GM12878 (cell line): ENCODE data around the gene MYL12A. TPM values are rescaled to one million over a fixed set of nuclear protein-coding genes. Genes with fewer than 3 reads are reported as not detected.

Experiments used
- ATAC-seq: fragments of 200-7000 bp; cut with Tn5 transposase; 3 replicates; pipeline ENCODE4 v1.9.1; 2020; ENCODE audit warnings: mild to moderate bottlenecking, moderate library complexity
- BruUV-seq: library from RNA; stranded (reverse); fragments of 400-500 nt; replicated peaks from 2 replicates; lab custom pipeline; 2021; lab: Mats Ljungman, UMichigan
- CTCF ChIA-PET: fragments of 300-600 bp; sonication (Branson Sonifier 250); formaldehyde crosslinking; extraction: SDS; loops from one replicate; lab custom pipeline; 2021; ENCODE audit warnings: inconsistent platforms; lab: Yijun Ruan, JAX
- POLR2A ChIA-PET: fragments of 350-600 bp; formaldehyde crosslinking; extraction: SDS; loops from one replicate; lab custom pipeline; 2021; ENCODE audit warnings: inconsistent platforms; lab: Charles Lee
- RAD21 ChIA-PET: fragments of 300-600 bp; sonication (Branson Sonifier 250); formaldehyde crosslinking; loops from one replicate; lab custom pipeline; 2023; ENCODE audit warnings: antibody characterized with exemption; ENCODE audit not compliant: unreplicated experiment; lab: Charles Lee
- SMC1A ChIA-PET: fragments of 300-600 bp; sonication (Branson Sonifier 250); formaldehyde crosslinking; loops from one replicate; lab custom pipeline; 2023; ENCODE audit not compliant: unreplicated experiment, uncharacterized antibody; lab: Charles Lee
- DNase-seq: peaks from one replicate; pipeline ENCODE4 v3.0.0-alpha.2; 2011; ENCODE audit warnings: low read depth, low spot score
- FAIRE-seq: peaks from 3 replicates; lab custom pipeline; 2011; peaks lifted over from hg19 to GRCh38; lab: Jason Lieb, UNC
- H2AFZ ChIP-seq: 2 replicates; pipeline ENCODE4 v1.6.0; 2011; ENCODE audit warnings: low read depth, low read length, control low read depth; ENCODE audit not compliant: control insufficient read depth
- H3K27ac ChIP-seq: 2 replicates; pipeline ENCODE4 v1.5.1; 2011; ENCODE audit warnings: control low read depth; ENCODE audit not compliant: control insufficient read depth, insufficient read depth
- H3K27me3 ChIP-seq, 2 experiments: replicated peaks in 1 of 2; 2 replicates each; pipeline versions ENCODE4 v1.6.0 to v1.6.1; 2011; ENCODE audit warnings: low read length in 1 of 2; ENCODE audit not compliant: control insufficient read depth in 2 of 2, insufficient read depth in 2 of 2
- H3K36me3 ChIP-seq, 2 experiments: 2 replicates each; pipeline ENCODE4 v1.5.1; 2011; ENCODE audit warnings: low read length in 1 of 2; ENCODE audit not compliant: control insufficient read depth in 2 of 2, insufficient read depth in 2 of 2
- H3K4me1 ChIP-seq: 2 replicates; pipeline ENCODE4 v1.6.1; 2011; ENCODE audit warnings: mild to moderate bottlenecking, low read length, moderate library complexity, mixed read lengths; ENCODE audit not compliant: control insufficient read depth, insufficient read depth
- H3K4me2 ChIP-seq: 2 replicates; pipeline ENCODE4 v1.6.0; 2011; ENCODE audit warnings: control low read depth; ENCODE audit not compliant: control insufficient read depth, insufficient read depth
- H3K4me3 ChIP-seq: fragments of 200-600 bp; sonication (generic); 2 replicates; pipeline ENCODE4 v1.5.1; 2016
- H3K79me2 ChIP-seq: 2 replicates; pipeline ENCODE4 v1.6.0; 2011; ENCODE audit warnings: low read length; ENCODE audit not compliant: control insufficient read depth, insufficient read depth
- H3K9ac ChIP-seq: 2 replicates; pipeline ENCODE4 v1.8.0; 2011; ENCODE audit warnings: low read length, control low read depth, mixed read lengths; ENCODE audit not compliant: control insufficient read depth, insufficient read depth
- H3K9me3 ChIP-seq: replicated peaks from 3 replicates; pipeline ENCODE4 v1.5.1; 2011; ENCODE audit warnings: mild to moderate bottlenecking, low read length; ENCODE audit not compliant: control insufficient read depth, insufficient read depth
- H4K20me1 ChIP-seq: 2 replicates; pipeline ENCODE4 v1.6.0; 2011; ENCODE audit not compliant: control insufficient read depth, insufficient read depth
- ATF2 ChIP-seq: IDR thresholded peaks from 2 replicates; pipeline ENCODE4 v1.6.1; 2012; ENCODE audit warnings: low read length, inconsistent platforms
- BCL11A ChIP-seq: IDR thresholded peaks from 2 replicates; pipeline ENCODE4 v1.6.1; 2011; ENCODE audit warnings: low read depth, low read length
- CHD1 ChIP-seq: IDR thresholded peaks from 2 replicates; pipeline ENCODE4 v1.6.1; 2012; ENCODE audit warnings: low read depth, low read length, improper control_type of control experiment
- EP300 ChIP-seq, 2 experiments: fragments of 150-350 bp in 1 of 2; IDR thresholded peaks; 2 replicates each; pipeline ENCODE4 v1.6.1; 2011 to 2012; ENCODE audit warnings: low read depth in 2 of 2, low read length in 2 of 2, borderline replicate concordance in 1 of 2, improper control_type of control experiment in 1 of 2, inconsistent platforms in 1 of 2; ENCODE audit not compliant: control insufficient read depth in 1 of 2
- FOXM1 ChIP-seq: IDR thresholded peaks from 2 replicates; pipeline ENCODE4 v1.6.1; 2012; ENCODE audit warnings: low read depth, mild to moderate bottlenecking, inconsistent platforms, low read length, moderate library complexity
- HCFC1 ChIP-seq: fragments of 150-350 bp; IDR thresholded peaks from 2 replicates; pipeline ENCODE4 v1.6.1; 2014; ENCODE audit warnings: low read length
- KLF5 ChIP-seq: fragments of 450-650 bp; IDR thresholded peaks from 2 replicates; pipeline ENCODE4 v1.6.1; 2014; ENCODE audit warnings: mild to moderate bottlenecking; ENCODE audit not compliant: partially characterized antibody
- LARP7 ChIP-seq: fragments of 450-650 bp; IDR thresholded peaks from 2 replicates; pipeline ENCODE4 v1.6.1; 2017; ENCODE audit warnings: mild to moderate bottlenecking
- MYC ChIP-seq: IDR thresholded peaks from 2 replicates; pipeline ENCODE4 v1.6.1; 2011; ENCODE audit warnings: mild to moderate bottlenecking, low read length, moderate library complexity, inconsistent platforms; ENCODE audit not compliant: insufficient read depth, insufficient replicate concordance, insufficient read length, severe bottlenecking
- NR2C1 ChIP-seq: fragments of 450-650 bp; IDR thresholded peaks from 2 replicates; pipeline ENCODE4 v1.6.1; 2017; ENCODE audit warnings: antibody characterized with exemption, mild to moderate bottlenecking, moderate library complexity
- NR2C2 ChIP-seq: IDR thresholded peaks from 2 replicates; pipeline ENCODE4 v1.6.1; 2011; ENCODE audit warnings: borderline replicate concordance, low read depth; ENCODE audit not compliant: control insufficient read depth, insufficient read length
- POLR2AphosphoS2 ChIP-seq: IDR thresholded peaks from 2 replicates; pipeline ENCODE4 v1.6.1; 2011; ENCODE audit warnings: low read depth, mild to moderate bottlenecking, low read length, improper control_type of control experiment, moderate library complexity
- POLR2AphosphoS5 ChIP-seq: IDR thresholded peaks from 2 replicates; pipeline ENCODE4 v1.6.1; 2011; ENCODE audit warnings: mild to moderate bottlenecking, low read length, inconsistent platforms
- SKIL ChIP-seq: fragments of 450-650 bp; IDR thresholded peaks from 2 replicates; pipeline ENCODE4 v1.6.1; 2017; ENCODE audit warnings: mild to moderate bottlenecking, low read depth, inconsistent platforms; ENCODE audit not compliant: poor library complexity, severe bottlenecking
- SP1 ChIP-seq: IDR thresholded peaks from one replicate; pipeline ENCODE4 v1.6.1; 2011; ENCODE audit warnings: low read depth, low read length
- SRF ChIP-seq, 2 experiments: IDR thresholded peaks; 2 replicates each; pipeline ENCODE4 v1.6.1; 2011; ENCODE audit warnings: low read depth in 2 of 2, low read length in 2 of 2, mild to moderate bottlenecking in 1 of 2, moderate library complexity in 1 of 2
- TBL1XR1 ChIP-seq: IDR thresholded peaks from 2 replicates; pipeline ENCODE4 v1.6.1; 2012; ENCODE audit warnings: low read depth, low read length, improper control_type of control experiment
- WGBS: methylation state at CpG from one replicate; pipeline ENCODE4 v1.1.6; 2016; ENCODE audit warnings: low lambda C conversion rate; ENCODE audit not compliant: insufficient replicate concordance, insufficient coverage; ENCODE audit errors: missing lambda C conversion rate; 5-methylcytosine and 5-hydroxymethylcytosine counted together
- in situ Hi-C: fragments of 300-500 bp; cut with MboI; formaldehyde crosslinking; loops from 9 replicates; pipeline ENCODE4 v1.14.3; 2018; ENCODE audit warnings: mixed read lengths
- intact Hi-C: fragments of 100-400 bp; cut with micrococcal nuclease; formaldehyde crosslinking; loops from one replicate; pipeline ENCODE4 v1.14.2; 2022; ENCODE audit not compliant: unreplicated experiment
- polyA plus RNA-seq, 11 experiments: library from polyadenylated mRNA; depleted of rRNA in 4 of 11; unstranded in 6 of 11; stranded (reverse) in 5 of 11; fragments of >200 nt; fragmentation: Nextera tagmentation in 4 of 11; fragmentation: Illumina TruSeq in 1 of 11; extraction: Ambion mirVana in 4 of 11; extraction: Trizol in 1 of 11; gene quantifications; 1 replicate in 1 of 11; 2 replicates in 10 of 11; pipeline versions ENCODE4 v1.2.1 to v1.2.3, GENCODE V29; 2011 to 2016; ENCODE audit warnings: inconsistent platforms in 2 of 11, missing spikeins in 2 of 11, low read depth in 1 of 11
- total RNA-seq, 4 experiments: library from RNA; depleted of rRNA in 3 of 4; stranded (reverse); fragments of >200 nt in 3 of 4; fragmentation: Illumina TruSeq in 1 of 4; extraction: Trizol in 1 of 4; gene quantifications; 2 replicates each; pipeline versions ENCODE4 v1.2.1 to v1.2.3, GENCODE V29; 2013 to 2021

MYL12A gene
- total and polyA plus RNA-seq, 10 of the 15 experiments (the other 5 are each of a cell fraction or from before 2014, with no cell fraction given): 488 to 1,663 (median 924) TPM

- intact Hi-C loops (loop anchor here (5.0 to 10.0 kb wide), 4 partner anchors 266 to 676 kb away; partner anchors contain the start of genes METTL4 and NDC80), in situ Hi-C loops (loop anchor here (5.0 kb wide), 2 partner anchors 251 to 311 kb away; no protein-coding TSS in a partner anchor)
- POLR2A ChIA-PET: interaction anchor here (0.6 to 3.2 kb wide), 16 partner anchors 8 to 358 kb away, joined by 3 to 15 read pairs (median 6); partner anchors contain the start of gene MYL12B
- RAD21 ChIA-PET: interaction anchor here (0.7 to 6.5 kb wide), 18 partner anchors 8 to 418 kb away, joined by 3 to 118 read pairs (median 19); no protein-coding TSS in a partner anchor
- CTCF ChIA-PET: interaction anchor here (0.9 to 7.1 kb wide), 11 partner anchors 13 to 314 kb away, joined by 3 to 99 read pairs (median 20); no protein-coding TSS in a partner anchor
- H3K4me3 ChIP-seq: peak overlapping the region; percentile 91
- no TSS peak for BruUV-seq
- WGBS: under 1% methylated on average over 22 of the region's 22 CpGs
- SMC1A ChIA-PET: interaction anchor here (0.8 to 12.1 kb wide), 15 partner anchors 8 to 478 kb away, joined by 3 to 105 read pairs (median 12); no protein-coding TSS in a partner anchor
- no peaks in the 10 kb centered on the region for H3K27me3 ChIP-seq
- H3K4me2 ChIP-seq: no peak overlapping the region; the same call in none of the 2 replicates
- FAIRE-seq: no peak
- peak overlapping the region; percentile 97 for H3K9ac ChIP-seq
- no peak overlapping the region for H2AFZ ChIP-seq
- no peaks in the 10 kb centered on the region; the same call in 1 of the 3 replicates for H3K9me3 ChIP-seq
- no peak for ATAC-seq
- peak overlapping the region; percentile 95 for H3K27ac ChIP-seq
- peaks cover 87% of the 10 kb centered on the region for H3K79me2 ChIP-seq
- H4K20me1 ChIP-seq: 0 out of 2 replicates have a peak, but pooled peaks cover 4% of the 10 kb centered on the region
- DNase-seq: no peak
- no peak for TF ChIP-seq MYC
- no peak for TF ChIP-seq SRF (IDR thresholded peaks at IDR 0.05; ENCODE audit: low read depth in 2 of 2, low read length in 2 of 2)
- 0 out of 4 replicates have a peak, but pooled peaks of 1 of the 2 experiments have one; percentile 5 for TF ChIP-seq EP300 (IDR thresholded peaks at IDR 0.05; ENCODE audit: borderline replicate concordance in 1 of 2, control insufficient read depth in 1 of 2, low read depth in 2 of 2, low read length in 2 of 2)
- no peak for TF ChIP-seq KLF5
- TF ChIP-seq SP1: no peak
- TF ChIP-seq CHD1: 0 out of 2 replicates have a peak, but pooled peaks have one; percentile 61
- peak; percentile 66 for TF ChIP-seq POLR2AphosphoS5
- TF ChIP-seq LARP7: no peak
- TF ChIP-seq HCFC1: no peak
- peak; percentile 2; the same call in 1 of the 2 replicates for TF ChIP-seq FOXM1
- no peak for TF ChIP-seq SKIL
- no peak for TF ChIP-seq BCL11A
- TF ChIP-seq ATF2: 0 out of 2 replicates have a peak, but pooled peaks have one; percentile 2
- TF ChIP-seq NR2C1: no peak
- 0 out of 2 replicates have a peak, but pooled peaks have one; percentile 2 for TF ChIP-seq POLR2AphosphoS2
- no peak for TF ChIP-seq NR2C2
- 0 out of 2 replicates have a peak, but pooled peaks have one; percentile 26 for TF ChIP-seq TBL1XR1
- peaks cover 9% of the 10 kb centered on the region; the same call in 1 of the 2 replicates for H3K4me1 ChIP-seq
- H3K36me3 ChIP-seq: peaks cover 0 to 2% of the 10 kb centered on the region in 2 experiments; a peak in 2 of 4 replicates
These were observed 559 bp downstream of the MYL12A start for GRCh38 chr18:3248062-3248657.
